Osteoblast (primary cell): ENCODE measurements around the gene VAT1. TPM values are rescaled to one million over a fixed set of nuclear protein-coding genes. Genes with fewer than 3 reads are reported as not detected.

Source experiments
- DNase-seq: peaks from one replicate; pipeline ENCODE4 v3.0.0; 2011; ENCODE audit warnings: low spot score, mixed read lengths; ENCODE audit not compliant: insufficient read length; ENCODE audit errors: missing footprints
- H2AFZ ChIP-seq: 2 replicates; pipeline ENCODE4 v1.6.0; 2011; ENCODE audit warnings: mild to moderate bottlenecking, low read length
- H3K27ac ChIP-seq: 2 replicates; pipeline ENCODE4 v1.5.1; 2011; ENCODE audit warnings: mild to moderate bottlenecking, low read depth, low read length, moderate library complexity
- H3K27me3 ChIP-seq: 2 replicates; pipeline ENCODE4 v1.6.0; 2012; ENCODE audit warnings: mild to moderate bottlenecking, control low read depth, inconsistent platforms, low read length, moderate library complexity; ENCODE audit not compliant: insufficient read depth
- H3K36me3 ChIP-seq: 2 replicates; pipeline ENCODE4 v1.5.1; 2011; ENCODE audit warnings: mild to moderate bottlenecking, low read length, control low read depth, moderate library complexity; ENCODE audit not compliant: insufficient read depth
- H3K4me1 ChIP-seq: 2 replicates; pipeline ENCODE4 v1.5.1; 2011; ENCODE audit warnings: mild to moderate bottlenecking, low read length, control low read depth, moderate library complexity; ENCODE audit not compliant: insufficient read depth
- H3K4me2 ChIP-seq: 2 replicates; pipeline ENCODE4 v1.6.0; 2011; ENCODE audit warnings: mild to moderate bottlenecking, low read length; ENCODE audit not compliant: insufficient read depth
- H3K4me3 ChIP-seq: fragments of 200-600 bp; sonication (generic); 3 replicates; pipeline ENCODE4 v1.5.1; 2012; ENCODE audit warnings: mild to moderate bottlenecking, low read length, inconsistent platforms; ENCODE audit not compliant: insufficient read depth
- H3K79me2 ChIP-seq: 2 replicates; pipeline ENCODE4 v1.6.0; 2012; ENCODE audit warnings: mild to moderate bottlenecking, low read length, control low read depth, inconsistent platforms; ENCODE audit not compliant: insufficient read depth
- H3K9me3 ChIP-seq: 2 replicates; pipeline ENCODE4 v1.5.1; 2011; ENCODE audit warnings: low read depth, low read length, control low read depth
- H4K20me1 ChIP-seq: 2 replicates; pipeline ENCODE4 v1.6.0; 2012; ENCODE audit warnings: mild to moderate bottlenecking, low read length, control low read depth; ENCODE audit not compliant: insufficient read depth
- total RNA-seq: library from RNA; depleted of rRNA; stranded (reverse); fragments of >200 nt; gene quantifications from 2 replicates; pipeline ENCODE4 v1.2.3, GENCODE V29; 2012
- TF ChIP-seq, protein P1 (sequence below): IDR thresholded peaks from 2 replicates; pipeline ENCODE4 v1.5.1; 2011; ENCODE audit warnings: mild to moderate bottlenecking, low read depth, low read length, moderate library complexity; ENCODE audit errors: extremely low read depth

VAT1 gene
- total RNA-seq, 1 donor = 449 TPM

DNA sequence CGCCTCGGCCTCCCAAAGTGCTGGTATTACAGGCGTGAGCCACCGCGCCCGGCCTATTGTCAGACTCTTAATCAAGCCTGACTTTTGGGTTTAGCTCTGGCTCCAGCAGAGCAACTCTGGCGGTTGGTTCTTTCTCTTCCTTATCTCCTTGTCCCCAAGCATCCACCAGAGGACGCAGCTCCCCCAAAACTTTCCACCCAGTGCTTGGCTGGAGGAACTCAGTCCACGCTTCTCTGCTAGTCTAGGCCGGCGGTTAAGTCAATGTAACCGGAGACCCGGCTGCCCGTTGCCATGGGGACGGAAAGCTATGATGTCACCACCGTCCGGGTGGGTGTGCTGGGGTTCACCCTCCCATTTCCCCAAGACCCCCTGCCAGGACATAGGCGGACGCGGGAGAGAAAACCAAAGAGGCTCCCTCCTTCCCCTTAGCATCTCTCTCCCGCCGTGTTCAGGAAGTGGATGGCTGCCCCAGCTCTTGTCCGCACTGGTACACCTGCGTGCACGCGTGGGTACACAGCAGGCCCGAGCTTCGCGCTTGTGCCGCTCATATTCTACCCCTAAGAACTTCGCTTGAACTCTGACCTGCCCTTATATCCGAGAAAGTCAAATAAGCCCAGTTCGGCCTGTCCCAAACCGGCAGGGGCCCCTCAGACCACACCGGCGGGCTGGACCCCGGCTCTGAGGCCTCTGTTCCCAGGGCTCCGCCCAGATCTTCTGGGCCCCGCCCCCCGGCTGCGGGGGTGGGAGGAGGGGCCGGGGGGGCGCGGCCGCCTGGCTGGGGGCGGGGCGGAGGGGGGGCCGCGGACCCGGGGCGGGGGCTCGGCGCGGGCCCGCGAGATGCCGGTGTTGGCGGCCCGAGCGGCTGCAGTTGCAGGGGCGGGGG lies 2.5 kb upstream of the VAT1 start, which contains the start of gene RND2:
Gene RND2, plus strand, starts transcription at position 825 of the 883 bp plus-strand sequence. CDS start 117 bp downstream, outside the sequence.
- peak within 1 kb of the TSS; percentile 74 for H3K4me3 ChIP-seq
- H3K36me3 ChIP-seq = peaks cover 4% of the 10 kb centered on the region
- peaks cover 26% of the 10 kb centered on the region for H3K79me2 ChIP-seq
- no peaks in the 10 kb centered on the region for H3K27me3 ChIP-seq
- peaks cover 5% of the 10 kb centered on the region for H4K20me1 ChIP-seq
- H3K27ac ChIP-seq = peak within 1 kb of the TSS; percentile 63
- TF ChIP-seq, protein P1, sequence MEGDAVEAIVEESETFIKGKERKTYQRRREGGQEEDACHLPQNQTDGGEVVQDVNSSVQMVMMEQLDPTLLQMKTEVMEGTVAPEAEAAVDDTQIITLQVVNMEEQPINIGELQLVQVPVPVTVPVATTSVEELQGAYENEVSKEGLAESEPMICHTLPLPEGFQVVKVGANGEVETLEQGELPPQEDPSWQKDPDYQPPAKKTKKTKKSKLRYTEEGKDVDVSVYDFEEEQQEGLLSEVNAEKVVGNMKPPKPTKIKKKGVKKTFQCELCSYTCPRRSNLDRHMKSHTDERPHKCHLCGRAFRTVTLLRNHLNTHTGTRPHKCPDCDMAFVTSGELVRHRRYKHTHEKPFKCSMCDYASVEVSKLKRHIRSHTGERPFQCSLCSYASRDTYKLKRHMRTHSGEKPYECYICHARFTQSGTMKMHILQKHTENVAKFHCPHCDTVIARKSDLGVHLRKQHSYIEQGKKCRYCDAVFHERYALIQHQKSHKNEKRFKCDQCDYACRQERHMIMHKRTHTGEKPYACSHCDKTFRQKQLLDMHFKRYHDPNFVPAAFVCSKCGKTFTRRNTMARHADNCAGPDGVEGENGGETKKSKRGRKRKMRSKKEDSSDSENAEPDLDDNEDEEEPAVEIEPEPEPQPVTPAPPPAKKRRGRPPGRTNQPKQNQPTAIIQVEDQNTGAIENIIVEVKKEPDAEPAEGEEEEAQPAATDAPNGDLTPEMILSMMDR = peak; percentile 91
- DNase-seq = peak; percentile 100
- no peaks in the 10 kb centered on the region for H3K9me3 ChIP-seq
- peak within 1 kb of the TSS; percentile 96 for H2AFZ ChIP-seq
- peak within 1 kb of the TSS; percentile 93 for H3K4me2 ChIP-seq
- peaks cover 17% of the 10 kb centered on the region for H3K4me1 ChIP-seq

GRCh38 chr17:43020789-43021740 lies 1.1 kb downstream of the VAT1 start:
- H3K27ac ChIP-seq = peak overlapping the region; percentile 77
- peaks cover 55% of the 10 kb centered on the region for H3K79me2 ChIP-seq
- H4K20me1 ChIP-seq = peaks cover 26% of the 10 kb centered on the region
- TF ChIP-seq, protein P1 = no peak
- peak overlapping the region; percentile 88 for H2AFZ ChIP-seq
- peak; percentile 97 for DNase-seq
- H3K27me3 ChIP-seq = no peaks in the 10 kb centered on the region
- peaks cover 27% of the 10 kb centered on the region for H3K4me1 ChIP-seq
- no peaks in the 10 kb centered on the region for H3K9me3 ChIP-seq
- peak overlapping the region; percentile 90 for H3K4me2 ChIP-seq
- H3K4me3 ChIP-seq = peak overlapping the region; percentile 100
- H3K36me3 ChIP-seq = peaks cover 24% of the 10 kb centered on the region

GRCh38 chr17:43020030-43020621 lies 2.1 kb downstream of the VAT1 start:
- TF ChIP-seq, protein P1 = no peak
- Histone ChIP-seq H4K20me1 (peaks cover 26% of the 10 kb centered on the region), H3K79me2 (peaks cover 65% of the 10 kb centered on the region), H2AFZ (no peak overlapping the region), H3K27me3 (no peaks in the 10 kb centered on the region), H3K27ac (peak overlapping the region; percentile 20), H3K4me2 (peak overlapping the region; percentile 41), H3K9me3 (no peaks in the 10 kb centered on the region), H3K4me3 (peak overlapping the region; percentile 16), H3K36me3 (peaks cover 31% of the 10 kb centered on the region), H3K4me1 (peaks cover 30% of the 10 kb centered on the region)
- DNase-seq = peak; percentile 61
